ENCODE results near the gene ASCL1.

- TF ChIP-seq CTCF (IDR thresholded peaks at IDR 0.05 in 8 of 11, conservative IDR thresholded peaks at IDR 0.05 in 3 of 11) (no peak), POLR2A (IDR thresholded peaks at IDR 0.05) (no peak)
These were observed 11.4 kb upstream of the ASCL1 start for GRCh38 chr12:102946042-102946441.
